Fibroblast of mammary gland (primary cell): Measurements from ENCODE around the gene MAN1A1.

ENCODE experiments used
- DNase-seq: peaks from one replicate; pipeline ENCODE4 v3.0.0-alpha.2; 2010; ENCODE audit warnings: low read depth
- H3K4me3 ChIP-seq: 2 replicates; pipeline ENCODE4 v1.5.1; 2011; ENCODE audit warnings: low read depth, mild to moderate bottlenecking, low read length, moderate library complexity; ENCODE audit not compliant: control insufficient read depth
- CTCF ChIP-seq: conservative IDR thresholded peaks from 2 replicates; pipeline ENCODE4 v1.5.1; 2011; ENCODE audit warnings: low read depth, low read length, inconsistent platforms; ENCODE audit not compliant: control insufficient read depth, insufficient read depth

Gene MAN1A1

GRCh38 chr6:119277052-119277451, 72.5 kb downstream of the MAN1A1 start:
- no peak for TF ChIP-seq CTCF
- no peak for DNase-seq
- no peak overlapping the region for H3K4me3 ChIP-seq

GRCh38 chr6:119276211-119276610, 73.3 kb downstream of the MAN1A1 start:
- H3K4me3 ChIP-seq: no peak overlapping the region
- no peak for TF ChIP-seq CTCF
- DNase-seq: peak; percentile 83

- DNase-seq: no peak
- no peak overlapping the region for H3K4me3 ChIP-seq
- no peak for TF ChIP-seq CTCF
These were observed 75.4 kb downstream of the MAN1A1 start for GRCh38 chr6:119274197-119274595.

- peak; percentile 95 for DNase-seq
- no peak overlapping the region for H3K4me3 ChIP-seq
- no peak for TF ChIP-seq CTCF
These were observed 76.0 kb downstream of the MAN1A1 start for GRCh38 chr6:119273272-119274196.

- no peak for DNase-seq
- no peak for TF ChIP-seq CTCF
- H3K4me3 ChIP-seq: no peak overlapping the region
These were observed 79.0 kb downstream of the MAN1A1 start for GRCh38 chr6:119270545-119270944.

GRCh38 chr6:119269266-119270103, 80.1 kb downstream of the MAN1A1 start:
- DNase-seq: no peak
- no peak overlapping the region for H3K4me3 ChIP-seq
- TF ChIP-seq CTCF: no peak
